ENCODE data around the gene SLC45A1.
"Not testable (repeated sequence)": the region's sequence is repeated elsewhere in the genome, so short reads cannot be mapped to it uniquely, and the experiment has no call there.

Gene SLC45A1

DNA sequence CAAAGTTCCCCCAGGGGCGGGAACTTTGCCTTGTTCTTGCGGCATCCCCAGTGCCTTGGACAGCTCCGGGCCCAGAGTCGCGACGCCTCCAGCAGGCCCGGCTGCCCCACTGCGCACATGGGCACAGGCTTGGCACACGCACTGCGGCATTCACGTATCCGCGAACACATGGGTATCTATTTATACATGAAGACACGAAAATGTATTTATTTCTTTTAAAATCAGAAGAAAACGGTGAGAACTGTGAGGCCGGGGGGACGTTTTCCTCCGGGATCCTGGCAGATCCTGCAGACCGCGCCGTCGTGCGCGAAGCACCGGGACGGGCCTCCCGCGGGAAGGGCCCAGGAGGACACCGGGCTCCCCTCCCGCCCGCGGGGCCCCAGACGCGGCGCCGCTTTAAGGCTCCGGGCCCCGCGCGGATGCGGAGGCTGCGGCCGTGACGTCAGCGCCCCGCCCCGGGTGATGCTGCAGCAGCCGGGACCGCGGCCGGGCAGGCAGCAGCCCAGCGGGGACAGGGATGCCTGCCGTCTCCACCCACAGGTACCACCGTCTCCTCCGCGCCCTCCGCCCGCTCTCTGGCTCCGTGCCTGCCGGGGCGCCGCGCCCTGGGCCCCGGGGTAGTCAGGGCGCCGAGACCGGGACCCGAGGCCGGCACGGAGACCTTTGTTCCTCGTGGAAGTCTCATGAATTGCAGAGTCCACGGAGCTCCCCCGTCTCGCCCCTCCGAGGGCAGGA is at the start of gene SLC45A1:
SLC45A1 (plus strand) TSS at position 468 of the 735 bp plus-strand sequence. CDS start 6,216 bp downstream, outside the sequence.
- peak; percentile 46 to 64 for DNase-seq (ENCODE audit: low read depth in 2 of 2, low spot score in 1 of 2)

DNA sequence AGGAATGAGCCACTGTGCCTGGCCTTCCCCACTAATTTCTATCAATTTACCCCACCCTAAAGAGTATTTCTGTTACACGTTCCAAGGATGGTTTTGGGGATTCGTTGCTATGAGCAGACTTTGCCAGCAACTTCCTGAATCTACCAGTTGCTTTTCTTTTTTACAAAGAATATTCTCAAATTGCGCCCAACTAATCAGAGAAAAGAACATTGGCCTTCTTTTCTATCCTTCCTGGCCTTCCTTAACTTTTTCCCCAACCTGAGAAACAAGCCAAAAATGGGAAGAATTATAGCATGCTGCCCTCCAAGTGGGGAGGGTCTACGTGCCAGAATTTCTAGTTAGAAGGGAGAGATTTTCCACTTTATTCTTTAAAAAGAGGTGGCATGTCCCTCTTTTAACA is 44.9 kb upstream of the SLC45A1 start:
- no peak for DNase-seq (ENCODE audit: low read depth in 2 of 2, low spot score in 1 of 2)

DNA sequence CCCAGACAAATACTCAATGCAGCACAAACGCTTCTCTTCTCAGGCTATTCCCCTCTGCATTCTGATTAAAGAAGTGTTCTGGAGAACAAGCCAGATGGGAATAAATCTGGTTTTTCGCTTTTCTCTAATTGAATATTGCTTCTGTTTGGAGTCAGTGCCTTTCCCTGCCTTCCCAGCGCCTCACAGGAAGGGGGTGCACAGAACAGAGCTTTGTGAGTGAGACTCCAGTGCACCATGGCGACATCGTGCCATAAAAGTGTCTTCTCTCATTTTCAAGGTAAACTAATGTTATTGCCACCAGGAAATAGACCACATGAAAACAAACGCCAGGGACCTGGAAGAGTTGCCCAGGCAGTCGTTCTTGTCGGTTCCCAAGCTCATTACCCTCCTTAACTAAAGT is 43.6 kb upstream of the SLC45A1 start:
- DNase-seq (ENCODE audit: low read depth in 2 of 2, low spot score in 1 of 2), result no peak

DNA sequence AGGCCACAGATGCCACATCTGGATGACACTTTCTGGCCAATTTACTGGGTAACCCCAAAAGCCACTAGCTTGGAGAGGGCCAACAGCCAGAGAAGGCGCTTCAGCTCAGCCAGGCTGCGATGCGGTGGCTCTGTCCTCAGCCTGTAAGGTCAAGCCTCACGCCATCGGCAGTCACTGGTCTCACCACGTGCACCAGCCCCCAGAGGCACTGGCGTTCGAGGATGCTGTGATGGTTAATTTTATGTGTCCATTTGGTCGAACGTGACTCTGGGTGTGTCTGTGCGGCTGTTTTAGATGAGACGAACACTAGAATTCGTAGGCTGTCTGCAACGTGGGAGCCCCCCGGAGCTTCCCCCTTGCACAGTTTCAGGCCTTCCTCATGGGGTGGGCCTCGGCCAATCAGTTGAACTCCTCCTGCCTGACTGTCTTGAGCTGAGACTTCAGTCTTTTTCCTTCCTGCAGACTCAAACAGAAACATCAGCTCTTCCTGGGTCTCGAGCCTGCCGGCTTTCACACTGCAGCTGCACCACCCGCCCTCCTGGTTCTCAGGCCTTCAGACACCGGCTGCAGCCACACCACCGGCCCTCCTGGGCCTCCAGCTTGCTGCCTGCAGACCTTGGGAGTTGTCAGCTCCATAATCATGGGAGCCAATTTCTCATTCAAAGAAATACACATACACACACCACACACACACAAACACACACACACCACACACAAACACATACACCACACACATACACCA is 41.6 kb upstream of the SLC45A1 start:
- no peak for DNase-seq (ENCODE audit: low read depth in 2 of 2, low spot score in 1 of 2)

DNA sequence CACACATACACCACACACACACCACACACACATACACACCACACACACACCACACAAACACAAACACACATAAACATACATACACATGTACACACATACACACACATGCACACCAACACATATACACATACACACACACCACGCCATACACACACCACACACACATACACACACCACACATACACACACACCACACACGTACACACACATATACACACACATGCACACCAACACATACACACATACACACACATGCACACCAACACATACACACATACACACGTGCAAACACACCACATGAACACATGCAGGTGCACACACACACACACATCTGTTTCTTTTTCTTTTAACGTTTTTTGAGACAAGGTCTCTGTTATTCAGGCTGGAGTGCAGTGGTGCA is 41.0 kb upstream of the SLC45A1 start:
- no peak for DNase-seq (ENCODE audit: low read depth in 2 of 2, low spot score in 1 of 2)

DNA sequence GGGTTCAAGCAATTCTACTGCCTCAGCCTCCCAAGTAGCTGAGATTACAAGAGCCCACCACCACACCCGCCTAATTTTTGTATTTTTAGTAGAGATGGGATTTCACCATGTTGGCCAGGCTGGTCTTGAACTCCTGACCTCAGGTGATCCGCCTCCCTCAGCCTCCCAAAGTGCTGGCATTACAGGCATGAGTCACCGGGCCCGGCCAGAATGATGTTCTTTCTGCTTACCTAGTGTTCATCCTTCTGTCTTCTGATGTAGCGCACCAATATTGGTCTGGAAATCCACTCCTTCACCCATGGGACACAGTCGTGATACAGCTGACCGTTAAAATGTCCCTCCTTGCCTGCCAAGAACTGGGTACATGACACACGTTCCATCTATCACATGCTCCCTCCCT is 39.2 kb upstream of the SLC45A1 start:
- DNase-seq (ENCODE audit: low read depth in 2 of 2, low spot score in 1 of 2), result not testable (repeated sequence)

DNA sequence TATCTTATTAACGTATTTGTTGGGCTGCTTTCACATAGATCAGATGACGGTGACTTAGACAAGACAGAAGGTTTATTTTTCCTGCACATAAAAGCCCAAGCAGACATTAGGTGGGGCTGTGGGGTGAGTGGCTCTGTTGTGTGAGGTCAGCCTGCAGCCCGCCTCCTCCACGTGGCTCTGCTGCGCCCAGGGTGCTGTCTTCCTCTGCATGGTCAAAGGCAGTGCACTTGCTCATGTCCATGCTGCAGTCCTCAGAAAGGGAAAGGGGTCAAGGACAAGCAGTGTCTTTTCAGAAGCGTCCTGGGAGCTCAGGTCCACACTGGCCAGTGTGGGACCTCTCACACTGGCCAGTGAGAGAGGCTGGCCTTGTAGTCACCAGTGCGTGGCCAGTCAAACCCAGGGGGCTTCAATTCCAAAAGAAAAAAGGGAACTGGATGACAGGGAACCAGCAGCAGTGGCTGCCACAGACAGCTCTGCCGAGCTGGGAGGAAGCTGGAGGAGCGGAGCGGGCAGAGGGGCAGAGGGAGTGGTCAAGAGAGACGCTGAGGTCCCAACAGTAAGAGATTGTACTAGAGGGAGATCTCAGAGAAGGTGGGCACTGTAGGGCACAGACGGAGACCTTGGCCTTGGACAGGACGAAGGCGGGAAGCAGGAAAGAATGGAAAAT is 35.9 kb upstream of the SLC45A1 start:
- DNase-seq (ENCODE audit: low read depth in 2 of 2, low spot score in 1 of 2), result no peak

DNA sequence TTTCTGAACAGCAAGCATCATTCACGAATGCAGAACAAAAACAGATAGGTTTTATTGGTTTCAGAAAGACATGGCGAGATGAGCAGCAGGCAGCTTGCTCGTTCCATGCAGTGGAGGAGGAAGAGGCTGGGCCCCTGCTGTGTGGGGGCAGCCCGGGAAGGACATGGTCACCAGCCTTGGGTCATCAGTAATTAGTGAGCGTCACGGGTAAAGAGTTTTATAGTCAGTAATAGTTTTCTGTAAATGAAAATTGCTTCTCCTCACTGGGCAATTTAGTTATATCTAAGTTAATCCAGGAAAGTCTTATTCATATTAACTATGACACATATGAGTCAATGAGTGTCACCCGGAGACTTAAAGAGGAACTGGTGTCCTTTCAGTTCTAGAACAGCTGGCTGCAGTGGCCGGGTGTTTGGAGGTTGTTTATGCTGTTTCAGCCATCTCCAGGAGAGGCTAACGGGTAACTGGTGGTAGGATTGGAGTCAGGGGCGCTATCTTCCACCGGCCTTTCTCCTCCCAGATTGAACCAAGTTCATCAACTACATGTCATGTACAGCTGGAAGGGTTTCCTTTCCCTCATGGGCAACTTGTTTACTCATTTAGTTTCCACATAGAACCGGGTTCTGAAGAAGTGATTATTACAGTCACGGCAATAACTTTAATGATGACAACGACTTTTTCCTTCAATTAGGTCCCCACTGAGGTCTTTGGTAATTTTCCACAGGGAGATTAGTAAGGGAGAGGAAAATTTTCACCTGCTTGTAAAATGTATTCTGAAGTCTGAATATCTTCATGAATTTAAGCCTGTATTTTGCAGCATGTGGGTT is 34.6 kb upstream of the SLC45A1 start:
- DNase-seq (ENCODE audit: low read depth in 2 of 2, low spot score in 1 of 2), result no peak

DNA sequence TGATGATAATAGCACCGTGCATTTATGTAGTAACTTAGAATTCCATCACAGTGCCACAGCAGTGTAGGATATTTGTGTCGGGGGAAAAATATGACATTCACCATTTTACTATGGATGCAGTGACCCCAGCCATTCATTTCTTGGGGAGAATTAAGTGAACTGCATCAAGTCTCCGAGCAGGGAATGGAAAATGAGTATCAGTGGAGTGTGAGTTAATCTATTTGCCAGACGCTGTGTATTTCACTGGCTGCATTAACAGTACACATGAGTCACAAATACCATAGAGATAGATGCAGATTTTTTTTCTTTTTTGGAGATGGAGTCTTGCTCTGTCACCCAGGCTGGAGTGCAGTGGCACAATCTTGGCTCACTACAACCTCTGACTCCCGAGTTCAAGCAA is 33.8 kb upstream of the SLC45A1 start:
- no peak for DNase-seq (ENCODE audit: low read depth in 2 of 2, low spot score in 1 of 2)

DNA sequence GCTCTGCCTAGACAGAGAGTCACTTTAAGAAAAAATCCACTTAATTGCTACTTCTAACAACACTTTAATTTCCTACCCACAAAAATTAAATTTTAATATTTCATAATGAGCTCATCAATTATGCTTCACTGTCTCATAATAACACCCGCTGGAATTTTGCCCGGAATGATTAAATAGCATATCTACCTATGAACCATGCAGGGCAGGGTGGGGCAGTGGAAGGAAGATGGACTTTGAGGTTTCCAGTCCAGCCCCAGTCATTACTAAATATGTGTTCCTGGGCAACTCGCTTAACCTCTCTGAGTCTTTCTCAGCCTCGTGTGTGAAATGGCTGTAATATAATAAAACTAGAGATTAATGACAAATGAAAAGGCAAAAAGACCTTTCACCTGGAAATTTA is 32.8 kb upstream of the SLC45A1 start:
- DNase-seq (ENCODE audit: low read depth in 2 of 2, low spot score in 1 of 2), result no peak

DNA sequence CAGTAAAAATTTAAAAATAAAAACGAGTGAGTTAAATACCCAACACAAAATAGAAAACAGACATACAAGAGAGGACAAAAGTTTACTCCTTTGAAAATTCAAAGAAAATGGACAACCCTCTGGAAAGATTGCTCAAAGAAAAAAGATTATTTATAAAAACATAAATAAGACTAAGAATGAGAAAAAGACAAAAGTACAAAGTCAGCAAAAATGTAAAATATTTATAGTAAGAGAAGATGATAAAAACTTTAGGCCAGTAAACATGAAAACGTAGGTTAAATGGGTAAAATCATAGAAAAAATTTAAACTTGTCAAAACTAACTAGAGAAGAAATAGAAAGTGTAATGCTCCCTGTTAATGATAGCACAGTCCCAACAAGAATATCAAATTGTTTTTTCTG is 31.9 kb upstream of the SLC45A1 start:
- DNase-seq (ENCODE audit: low read depth in 2 of 2, low spot score in 1 of 2), result no peak

DNA sequence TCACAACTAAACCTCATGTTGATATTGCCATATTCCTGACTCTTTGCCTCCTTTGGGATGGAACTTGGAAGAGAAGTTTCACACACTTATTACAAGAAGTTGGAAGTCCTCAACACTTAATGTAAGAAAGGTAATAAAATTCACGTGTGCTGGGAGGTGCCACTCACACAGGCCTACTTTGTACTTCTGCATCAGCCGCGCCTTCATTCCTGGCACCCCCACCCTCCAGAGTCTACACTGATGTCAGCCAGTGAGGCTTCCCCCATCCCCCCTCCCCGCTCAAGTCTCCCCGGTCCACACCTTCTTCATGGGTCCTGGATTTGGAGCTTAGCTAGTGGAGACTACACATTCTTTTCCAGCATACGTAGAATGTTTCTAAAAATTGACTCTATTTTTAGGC is 24.8 kb upstream of the SLC45A1 start:
- DNase-seq (ENCODE audit: low read depth in 2 of 2, low spot score in 1 of 2), result no peak

DNA sequence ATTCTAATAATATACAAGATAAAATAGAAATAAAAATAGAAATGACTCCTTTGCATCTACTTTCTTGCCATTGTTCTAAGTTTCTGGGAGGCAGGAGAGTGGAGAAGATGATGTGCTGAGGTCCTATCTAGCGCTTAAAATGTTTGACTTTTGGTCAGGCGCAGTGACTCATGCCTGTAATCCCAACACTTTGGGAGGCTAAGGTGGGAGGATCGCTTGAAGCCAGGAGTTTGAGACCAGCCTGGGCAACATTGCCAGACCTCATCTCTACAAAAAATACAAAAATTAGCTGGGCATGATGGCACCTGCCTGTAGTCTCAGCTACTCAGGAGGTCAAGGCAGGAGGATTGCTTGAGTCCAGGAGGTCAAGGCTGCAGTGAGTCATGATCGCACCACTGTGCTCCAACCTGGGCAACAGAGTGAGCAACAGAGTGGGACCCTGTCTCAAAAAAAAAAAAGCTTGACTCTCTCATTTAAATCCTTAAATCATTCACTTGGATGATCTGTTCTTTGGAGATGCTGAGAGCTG is 24.2 kb upstream of the SLC45A1 start:
- no peak for DNase-seq (ENCODE audit: low read depth in 2 of 2, low spot score in 1 of 2)

DNA sequence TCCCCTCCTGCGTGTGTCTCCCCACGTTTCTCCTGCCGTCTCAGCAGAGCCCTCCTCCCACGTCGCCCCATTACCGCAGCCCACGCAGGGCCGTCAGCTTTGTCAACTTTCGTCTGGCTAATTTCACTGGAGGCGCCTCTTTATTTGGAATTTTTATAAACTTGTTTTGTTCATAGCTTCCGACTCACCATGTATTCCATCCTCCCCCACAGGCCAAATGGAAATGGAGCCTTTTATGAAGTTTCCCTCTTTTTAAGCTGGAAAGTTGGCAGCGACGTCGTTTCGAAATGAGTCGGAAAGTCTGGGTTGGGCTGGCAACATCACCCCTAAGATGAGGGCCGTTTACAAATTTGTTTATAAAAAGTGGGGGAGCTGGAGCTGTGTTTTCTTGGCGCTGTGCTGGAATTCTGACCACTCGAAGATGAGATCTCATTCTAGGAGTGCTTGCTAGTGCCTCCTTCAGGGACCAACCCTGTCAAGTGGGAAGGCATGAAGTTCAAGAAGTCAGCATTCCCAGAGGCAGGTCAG is 23.7 kb upstream of the SLC45A1 start:
- DNase-seq (ENCODE audit: low read depth in 2 of 2, low spot score in 1 of 2), result no peak

DNA sequence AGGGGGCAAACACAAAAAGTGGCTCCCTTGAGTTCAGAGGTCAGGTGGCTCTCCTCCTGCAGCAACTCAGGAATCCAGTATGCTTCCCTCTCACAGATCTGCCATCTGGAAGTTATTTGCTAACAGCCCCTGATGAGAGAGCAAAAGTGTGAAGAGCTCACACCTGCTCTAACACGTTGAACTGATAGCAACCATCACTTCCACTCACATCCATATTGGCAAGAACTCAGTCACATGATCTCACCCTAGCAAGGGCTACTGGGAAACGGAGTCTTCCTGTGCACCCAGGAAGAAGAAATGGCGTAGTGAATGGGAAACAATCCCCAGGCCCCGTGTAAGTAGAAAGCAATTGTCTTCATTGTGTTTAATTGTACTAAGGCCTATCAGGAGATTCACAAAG is 20.7 kb upstream of the SLC45A1 start:
- DNase-seq (ENCODE audit: low read depth in 2 of 2, low spot score in 1 of 2), result no peak

DNA sequence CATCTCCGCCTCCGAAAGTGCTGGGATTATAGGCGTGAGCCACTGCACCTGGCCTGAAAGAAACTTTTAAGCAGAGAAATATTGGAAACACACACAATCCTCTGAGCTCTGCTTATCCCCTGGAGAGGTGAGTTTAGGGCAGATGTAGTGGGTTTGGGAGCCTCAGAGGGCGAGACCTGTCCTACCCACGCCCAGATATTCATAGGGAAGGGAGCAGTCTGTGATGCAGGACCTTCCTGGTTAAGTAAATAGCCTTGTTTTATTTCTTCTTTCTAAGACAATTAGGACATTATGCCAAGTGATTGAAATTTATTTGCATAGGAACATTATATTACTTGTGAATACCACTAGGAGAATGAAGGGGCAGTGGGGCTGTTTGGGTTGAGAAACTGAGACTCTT is 18.0 kb upstream of the SLC45A1 start:
- DNase-seq (ENCODE audit: low read depth in 2 of 2, low spot score in 1 of 2), result no peak

DNA sequence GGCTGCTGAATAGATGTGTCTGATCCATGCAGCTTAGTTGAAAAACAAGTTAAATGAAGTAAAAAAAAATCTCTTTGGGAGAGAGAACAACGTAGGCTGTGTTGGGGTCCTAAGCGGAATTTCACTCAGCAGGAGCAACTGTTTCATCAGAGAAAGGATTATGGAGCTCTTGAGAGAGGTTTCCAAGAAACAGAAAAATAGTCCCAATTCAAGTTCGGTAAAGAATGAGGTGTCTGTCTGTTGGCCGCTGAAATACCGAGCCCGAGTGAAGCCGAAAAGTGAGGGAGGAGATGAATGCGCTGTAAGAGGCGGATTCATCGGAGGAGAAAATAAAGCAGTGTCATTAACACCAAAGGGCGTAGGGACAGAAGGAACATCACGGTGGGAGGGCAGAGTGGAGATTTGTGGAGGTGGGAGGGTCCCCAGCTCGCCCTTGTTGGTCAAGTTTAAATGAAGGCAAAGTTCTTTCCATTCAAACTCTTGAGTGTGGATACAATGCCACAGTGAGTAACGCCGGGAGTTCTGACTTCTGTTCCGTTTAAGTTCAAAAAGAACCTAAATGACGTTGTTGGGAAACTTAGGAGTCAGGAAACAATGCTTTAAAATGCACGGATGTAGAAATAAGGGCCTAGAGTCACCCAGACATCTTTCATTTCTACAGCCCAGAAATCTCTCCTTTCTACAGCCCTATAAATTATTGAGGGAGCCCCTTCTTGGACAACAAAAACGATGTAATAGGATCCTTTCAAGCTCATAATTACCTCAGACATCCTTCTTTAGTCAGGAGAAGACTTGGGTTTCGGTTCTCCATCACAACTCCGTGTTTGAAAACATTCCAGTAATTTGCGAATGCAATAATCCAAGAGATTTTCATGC is 15.6 kb upstream of the SLC45A1 start:
- no peak for DNase-seq (ENCODE audit: low read depth in 2 of 2, low spot score in 1 of 2)

DNA sequence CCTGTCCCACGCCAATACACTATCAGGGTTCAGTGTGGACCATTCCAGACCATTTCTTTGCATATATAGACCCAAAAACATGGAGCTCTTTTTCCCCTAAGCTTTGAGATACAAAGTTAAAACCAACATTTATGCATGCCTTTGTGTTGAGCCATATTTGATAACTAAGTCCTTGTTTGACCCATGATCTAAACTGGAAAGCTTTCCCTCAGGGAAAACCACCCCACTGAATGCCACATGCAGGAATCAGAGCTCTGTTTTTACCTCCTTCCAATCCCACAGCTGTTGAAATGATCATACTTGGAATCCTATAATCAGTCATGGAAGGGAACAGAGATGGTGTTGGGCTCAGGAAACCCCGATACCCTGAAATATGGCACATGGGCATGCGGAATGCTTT is 14.8 kb upstream of the SLC45A1 start:
- DNase-seq (ENCODE audit: low read depth in 2 of 2, low spot score in 1 of 2), result no peak

DNA sequence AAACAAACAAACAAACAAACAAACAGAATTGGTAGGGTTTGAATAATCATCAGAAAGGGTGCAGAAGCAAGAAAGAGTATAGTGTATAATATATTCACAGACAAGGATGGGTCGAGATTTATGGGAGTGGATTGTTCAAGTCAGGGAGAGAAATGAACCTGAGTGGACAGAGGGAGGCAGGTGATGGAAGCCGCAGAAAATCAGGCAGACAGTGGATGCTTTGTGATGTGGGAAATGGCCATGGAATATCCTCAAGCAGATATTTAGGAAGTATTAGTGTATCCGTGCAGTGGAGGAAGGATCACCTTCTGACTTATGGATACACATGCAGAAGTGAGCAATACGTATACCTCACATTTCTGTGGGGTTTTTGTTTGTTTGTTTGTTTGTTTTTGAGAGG is 14.0 kb upstream of the SLC45A1 start:
- DNase-seq (ENCODE audit: low read depth in 2 of 2, low spot score in 1 of 2), result no peak

DNA sequence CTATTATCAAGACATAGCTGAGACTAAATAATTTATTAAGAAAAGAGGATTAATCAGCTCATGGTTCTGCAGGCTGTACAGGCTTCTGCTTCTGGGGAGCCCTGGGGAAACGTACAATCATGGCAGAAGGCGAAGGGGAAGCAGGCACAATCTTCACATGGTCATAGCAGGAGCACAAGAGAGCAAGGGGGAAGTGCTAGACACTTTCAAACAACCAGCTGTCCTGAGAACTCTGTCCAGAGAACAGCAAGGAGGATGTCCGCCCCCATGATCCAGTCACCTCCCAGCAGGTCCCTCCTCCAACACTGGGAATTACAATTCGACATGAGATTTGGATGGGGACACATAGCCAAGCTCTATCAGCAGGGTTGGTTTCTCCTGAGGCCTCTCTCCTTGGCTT is 10.3 kb upstream of the SLC45A1 start:
- DNase-seq (ENCODE audit: low read depth in 2 of 2, low spot score in 1 of 2), result no peak

Measured in stimulated activated CD8-positive, alpha-beta memory T cell treated with anti-CD3 and anti-CD28 coated beads, Interleukin-4, amount 100 ng/mL, for 4 hours (primary cell).